ENCODE data around the gene CLBA1. TPM values are rescaled to one million over a fixed set of nuclear protein-coding genes. Genes with fewer than 3 reads are reported as not detected.

The CLBA1 gene
- total RNA-seq, 4 donors from 2014 or later: 1.3 to 11.1 (median 10.1) TPM; not detected in 1

- no peak for DNase-seq
- TF ChIP-seq CTCF (IDR thresholded peaks at IDR 0.05): no peak
- no peak for TF ChIP-seq POLR2A (IDR thresholded peaks at IDR 0.05)
- H3K27ac ChIP-seq: no peak overlapping the region
Observed at GRCh38 chr14:104957146-104958113, 28.2 kb upstream of the CLBA1 start.

GRCh38 chr14:104964546-104964945, 21.0 kb upstream of the CLBA1 start:
- no peak for TF ChIP-seq POLR2A (IDR thresholded peaks at IDR 0.05)
- TF ChIP-seq CTCF (IDR thresholded peaks at IDR 0.05): no peak
- no peaks in the 10 kb centered on the region for H3K36me3 ChIP-seq
- H3K4me1 ChIP-seq: peaks cover 0 to 4% of the 10 kb centered on the region in 2 donors
- H3K9me3 ChIP-seq: no peaks in the 10 kb centered on the region
- DNase-seq: no peak
- H3K27me3 ChIP-seq: no peaks in the 10 kb centered on the region
- intact Hi-C loops (cut with DNase I; ENCODE audit: low total_unique reads): no loop called here
- H3K27ac ChIP-seq: no peak overlapping the region
- no peak overlapping the region for H3K4me3 ChIP-seq

More at GRCh38 chr14:104957146-104958113, 28.2 kb upstream of the CLBA1 start:
- H3K4me3 ChIP-seq: no peak overlapping the region
- no peaks in the 10 kb centered on the region for H3K4me1 ChIP-seq
- H3K9me3 ChIP-seq: no peaks in the 10 kb centered on the region
- H3K36me3 ChIP-seq: no peaks in the 10 kb centered on the region
- intact Hi-C loops (cut with DNase I; ENCODE audit: low total_unique reads): no loop called here
- no peaks in the 10 kb centered on the region for H3K27me3 ChIP-seq

- Histone ChIP-seq H3K9me3 (no peaks in the 10 kb centered on the region), H3K27me3 (no peaks in the 10 kb centered on the region), H3K4me3 (no peak overlapping the region), H3K27ac (peak overlapping the region; percentile 95 to 99), H3K4me1 (peaks cover 0 to 4% of the 10 kb centered on the region in 2 donors), H3K36me3 (no peaks in the 10 kb centered on the region)
- intact Hi-C loops (cut with DNase I; ENCODE audit: low total_unique reads): no loop called here
- no peak for DNase-seq
- TF ChIP-seq POLR2A (IDR thresholded peaks at IDR 0.05) (no peak), CTCF (IDR thresholded peaks at IDR 0.05) (no peak)
Observed at GRCh38 chr14:104965561-104966231, 19.9 kb upstream of the CLBA1 start.

- no peak for DNase-seq
- Histone ChIP-seq H3K27me3 (no peaks in the 10 kb centered on the region), H3K4me1 (peaks cover 4 to 6% of the 10 kb centered on the region in 2 donors), H3K36me3 (no peaks in the 10 kb centered on the region), H3K27ac (peak overlapping the region; percentile 95 to 99), H3K9me3 (no peaks in the 10 kb centered on the region), H3K4me3 (no peak overlapping the region)
- intact Hi-C loops (cut with DNase I; ENCODE audit: low total_unique reads): no loop called here
- TF ChIP-seq POLR2A (IDR thresholded peaks at IDR 0.05) (no peak), CTCF (IDR thresholded peaks at IDR 0.05) (no peak)
Observed at GRCh38 chr14:104966261-104966865, 19.2 kb upstream of the CLBA1 start.

All from uterus (tissue), 4 donors.